HUES48 (cell line): Measurements from ENCODE around the gene ATAD3B.
"Not testable (repeated sequence)": the region's sequence is repeated elsewhere in the genome, so short reads cannot be mapped to it uniquely, and the experiment has no call there.

ENCODE experiments used
- H3K27ac ChIP-seq: one replicate; pipeline ENCODE4 v1.7.0; 2013; ENCODE audit warnings: low read depth, low read length, inconsistent platforms
- H3K27me3 ChIP-seq: 2 replicates; pipeline ENCODE4 v1.6.1; 2013; ENCODE audit warnings: mild to moderate bottlenecking, low read length; ENCODE audit not compliant: control insufficient read depth, insufficient read depth
- H3K36me3 ChIP-seq: 2 replicates; pipeline ENCODE4 v1.6.1; 2013; ENCODE audit warnings: low read length; ENCODE audit not compliant: control insufficient read depth, insufficient read depth
- H3K4me1 ChIP-seq: 2 replicates; pipeline ENCODE4 v1.6.1; 2013; ENCODE audit warnings: mild to moderate bottlenecking, low read length; ENCODE audit not compliant: control insufficient read depth, insufficient read depth
- H3K4me3 ChIP-seq: 2 replicates; pipeline ENCODE4 v1.5.1; 2013; ENCODE audit warnings: mild to moderate bottlenecking, low read depth, low read length
- H3K9ac ChIP-seq: 2 replicates; pipeline ENCODE4 v1.6.1; 2013; ENCODE audit warnings: mild to moderate bottlenecking, low read depth, low read length, moderate library complexity
- H3K9me3 ChIP-seq: 2 replicates; pipeline ENCODE4 v1.6.1; 2013; ENCODE audit warnings: low read length; ENCODE audit not compliant: control insufficient read depth, insufficient read depth

ATAD3B gene

DNA sequence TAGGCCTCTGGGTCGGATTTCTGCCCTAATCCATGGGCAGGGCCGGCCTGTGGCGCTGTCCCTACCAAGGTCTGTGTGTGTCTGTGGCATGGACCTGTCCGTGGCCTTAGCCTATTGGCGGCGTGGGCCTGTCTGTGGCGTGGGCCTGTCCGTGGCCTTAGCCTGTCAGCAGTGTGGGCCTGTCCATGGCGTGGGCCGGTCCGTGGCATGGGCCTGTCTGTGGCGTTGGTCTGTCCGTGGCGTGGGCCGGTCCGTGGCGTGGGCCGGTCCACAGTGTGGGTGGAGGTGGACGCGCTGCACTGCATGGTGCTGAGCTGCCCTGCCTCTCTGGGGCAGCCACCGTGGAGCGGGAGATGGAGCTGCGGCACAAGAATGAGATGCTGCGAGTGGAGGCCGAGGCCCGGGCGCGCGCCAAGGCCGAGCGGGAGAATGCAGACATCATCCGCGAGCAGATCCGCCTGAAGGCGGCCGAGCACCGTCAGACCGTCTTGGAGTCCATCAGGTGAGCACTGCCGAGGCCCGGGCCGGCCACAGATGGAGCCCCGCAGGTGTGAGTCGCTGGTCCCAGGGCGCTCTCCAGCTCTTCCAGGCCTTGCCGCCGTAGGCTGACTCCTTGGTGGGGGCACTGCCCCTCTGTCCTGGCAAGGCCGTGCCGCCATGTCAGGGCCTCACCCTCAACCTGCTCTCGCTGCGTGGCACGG is 48.4 kb downstream of the ATAD3B start:
- not testable (repeated sequence) for H3K4me3 ChIP-seq, H3K9ac ChIP-seq, H3K4me1 ChIP-seq, H3K9me3 ChIP-seq, H3K27me3 ChIP-seq, H3K27ac ChIP-seq
- H3K36me3 ChIP-seq = peaks cover 40% of the 10 kb centered on the region

DNA sequence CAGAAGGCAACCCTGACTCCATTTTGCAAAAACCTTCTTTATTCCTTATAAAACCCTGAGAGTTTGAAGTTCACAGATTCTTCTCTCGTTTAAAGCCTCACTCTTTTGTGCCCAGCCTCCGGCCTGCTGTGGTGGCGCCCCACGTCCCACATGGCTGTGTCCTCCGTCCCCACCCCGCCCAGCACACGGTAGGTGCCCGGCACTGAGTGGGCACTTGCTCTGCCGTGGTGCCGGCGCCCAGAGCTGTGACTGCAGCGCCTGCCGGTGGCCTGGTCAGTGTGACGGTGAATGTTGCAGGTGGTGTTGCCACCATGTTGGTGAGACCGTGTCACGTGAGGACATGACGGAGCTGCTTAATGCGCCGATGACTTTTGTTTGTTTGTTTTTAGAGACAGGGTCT is 49.8 kb downstream of the ATAD3B start:
- Histone ChIP-seq H3K36me3 (peaks cover 43% of the 10 kb centered on the region), H3K4me3 (no peak overlapping the region)

DNA sequence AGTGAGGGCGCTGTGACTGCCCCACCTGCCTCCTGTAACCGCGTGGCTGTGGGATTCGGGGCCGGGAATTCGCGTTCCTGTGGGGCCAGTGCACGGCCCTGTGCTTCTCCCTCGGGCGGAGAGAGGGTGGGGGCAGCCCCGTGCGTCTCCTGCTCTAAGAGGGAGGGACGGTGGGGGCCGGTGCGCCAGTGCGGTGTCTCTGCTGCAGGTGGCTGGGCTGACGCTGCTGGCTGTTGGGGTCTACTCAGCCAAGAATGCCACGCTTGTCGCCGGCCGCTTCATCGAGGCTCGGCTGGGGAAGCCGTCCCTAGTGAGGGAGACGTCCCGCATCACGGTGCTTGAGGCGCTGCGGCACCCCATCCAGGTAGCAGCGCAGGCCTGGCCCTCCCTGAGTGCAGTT is 51.0 kb downstream of the ATAD3B start:
- not testable (repeated sequence) for H3K9me3 ChIP-seq, H3K4me1 ChIP-seq, H3K4me3 ChIP-seq, H3K27ac ChIP-seq, H3K27me3 ChIP-seq, H3K9ac ChIP-seq
- peaks cover 42% of the 10 kb centered on the region for H3K36me3 ChIP-seq

More for the DNA sequence above, 49.8 kb downstream of the ATAD3B start:
- Histone ChIP-seq H3K9ac (no peak overlapping the region), H3K27ac (no peak overlapping the region), H3K9me3 (no peaks in the 10 kb centered on the region), H3K4me1 (no peaks in the 10 kb centered on the region), H3K27me3 (no peaks in the 10 kb centered on the region)

- H3K4me3 ChIP-seq, H3K27me3 ChIP-seq, H3K9me3 ChIP-seq, H3K4me1 ChIP-seq, H3K9ac ChIP-seq, H3K27ac ChIP-seq: not testable (repeated sequence)
- H3K36me3 ChIP-seq = peaks cover 41% of the 10 kb centered on the region
These were observed 51.7 kb downstream of the ATAD3B start for GRCh38 chr1:1523226-1523625.

DNA sequence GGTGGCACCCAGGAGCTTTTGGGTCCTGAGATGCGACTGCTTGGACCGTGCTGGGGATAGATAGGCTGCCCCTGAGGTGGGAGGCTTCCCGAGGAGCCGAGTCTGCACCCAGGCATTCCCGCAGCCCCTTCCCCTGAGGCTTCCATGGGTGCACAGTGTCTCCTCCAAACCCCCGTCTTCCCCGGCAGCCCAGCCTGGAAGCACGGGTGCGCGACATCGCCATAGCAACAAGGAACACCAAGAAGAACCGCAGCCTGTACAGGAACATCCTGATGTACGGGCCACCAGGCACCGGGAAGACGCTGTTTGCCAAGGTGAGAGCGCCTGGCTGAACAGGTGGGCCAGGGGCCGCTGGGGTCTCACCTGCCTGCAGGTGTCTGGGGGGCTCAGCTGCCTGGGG is 52.1 kb downstream of the ATAD3B start:
- not testable (repeated sequence) for H3K27ac ChIP-seq, H3K4me3 ChIP-seq, H3K9me3 ChIP-seq, H3K4me1 ChIP-seq, H3K27me3 ChIP-seq, H3K9ac ChIP-seq
- H3K36me3 ChIP-seq = peaks cover 43% of the 10 kb centered on the region

DNA sequence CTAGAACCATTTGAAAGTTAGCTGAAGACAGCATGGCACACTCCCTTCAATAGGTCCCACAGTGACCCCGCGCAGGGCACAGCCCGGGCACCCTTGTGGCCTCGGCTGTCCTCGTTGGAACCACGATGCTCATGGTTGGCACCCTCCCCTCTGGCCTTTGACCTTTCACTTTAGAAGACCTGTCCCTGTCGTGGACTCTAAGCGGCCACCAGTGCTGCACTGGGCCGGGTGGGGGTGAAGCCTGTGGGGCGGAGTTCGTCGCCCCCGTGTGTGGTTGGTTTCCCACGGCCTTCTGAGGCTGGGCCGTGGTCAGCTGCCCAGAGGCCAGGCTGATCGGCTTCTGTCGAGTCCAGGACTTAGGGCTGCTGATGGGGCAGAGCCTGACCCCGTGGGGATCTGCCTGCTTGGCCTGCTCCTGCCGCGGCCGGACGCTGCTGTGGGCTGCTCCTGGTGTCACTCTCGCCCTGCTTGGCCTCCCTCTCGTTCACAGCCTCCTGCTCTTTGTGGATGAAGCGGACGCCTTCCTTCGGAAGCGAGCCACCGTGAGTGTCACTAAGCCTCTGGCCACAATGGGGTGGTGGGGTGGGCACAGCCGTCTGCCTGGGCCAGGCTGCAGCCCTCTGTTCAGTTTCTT is 53.3 kb downstream of the ATAD3B start:
- H3K27ac ChIP-seq, H3K9ac ChIP-seq, H3K27me3 ChIP-seq, H3K9me3 ChIP-seq, H3K4me1 ChIP-seq, H3K4me3 ChIP-seq: not testable (repeated sequence)
- peaks cover 55% of the 10 kb centered on the region for H3K36me3 ChIP-seq

GRCh38 chr1:1526476-1526875 is 54.9 kb downstream of the ATAD3B start:
- H3K9me3 ChIP-seq, H3K4me1 ChIP-seq, H3K9ac ChIP-seq, H3K27ac ChIP-seq, H3K27me3 ChIP-seq, H3K4me3 ChIP-seq: not testable (repeated sequence)
- peaks cover 46% of the 10 kb centered on the region for H3K36me3 ChIP-seq

- no peak overlapping the region for H3K9ac ChIP-seq
- H3K27ac ChIP-seq = no peak overlapping the region
- H3K4me1 ChIP-seq = no peaks in the 10 kb centered on the region
- H3K9me3 ChIP-seq = no peaks in the 10 kb centered on the region; the same call in 1 of the 2 replicates
- no peaks in the 10 kb centered on the region for H3K27me3 ChIP-seq
- H3K4me3 ChIP-seq = no peak overlapping the region
- peaks cover 41% of the 10 kb centered on the region for H3K36me3 ChIP-seq
These were observed 55.7 kb downstream of the ATAD3B start for GRCh38 chr1:1527092-1527816.

DNA sequence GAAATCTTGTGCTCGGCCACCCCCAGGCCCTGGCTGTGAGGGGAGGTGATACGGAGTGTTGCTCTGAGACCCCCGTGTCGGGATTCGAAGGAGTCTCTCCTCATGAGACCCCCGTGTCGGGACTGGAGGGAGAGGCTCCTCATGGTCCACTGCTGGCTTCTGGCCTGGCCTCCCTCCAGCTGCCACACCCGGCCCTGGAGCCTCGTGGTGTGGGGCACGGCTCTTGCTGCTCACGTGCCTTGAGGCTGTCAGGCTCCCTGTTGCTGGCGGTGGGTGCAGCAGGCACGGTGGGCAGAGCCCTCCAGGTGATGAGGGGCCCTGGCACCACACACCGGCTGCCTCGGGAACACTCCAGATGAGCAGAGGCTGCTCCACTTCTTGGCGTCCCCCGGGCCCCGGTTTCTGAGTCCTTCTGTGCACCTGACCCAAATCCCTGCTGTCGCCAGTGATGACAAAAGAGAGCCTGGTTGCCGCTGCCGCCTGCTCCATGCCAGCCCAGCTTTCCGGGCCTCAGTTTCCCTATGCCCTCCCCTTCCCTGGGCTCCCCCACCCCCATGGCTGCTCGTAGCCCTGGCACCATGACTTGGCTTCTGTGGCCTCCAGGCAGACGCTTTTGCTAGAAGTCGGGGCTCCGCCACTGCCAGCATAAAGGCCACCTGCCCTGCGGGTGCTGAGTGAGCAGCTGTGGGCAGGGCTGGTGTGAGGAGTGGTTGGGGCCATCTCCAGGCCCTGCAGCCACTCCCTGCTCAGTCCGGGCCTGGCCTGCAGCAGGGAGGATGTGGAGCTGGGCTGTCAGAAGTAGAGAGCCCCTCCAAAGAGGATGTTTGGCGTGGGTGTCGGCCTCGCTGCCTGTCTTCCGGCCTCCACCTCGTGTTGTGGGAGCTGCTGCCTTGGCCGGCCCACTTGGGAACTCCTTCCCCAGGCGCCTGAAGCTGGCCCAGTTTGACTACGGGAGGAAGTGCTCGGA is 57.0 kb downstream of the ATAD3B start:
- no peak overlapping the region for H3K4me3 ChIP-seq
- no peak overlapping the region for H3K27ac ChIP-seq
- no peaks in the 10 kb centered on the region; the same call in 1 of the 2 replicates for H3K9me3 ChIP-seq
- H3K4me1 ChIP-seq = no peaks in the 10 kb centered on the region
- H3K9ac ChIP-seq = no peak overlapping the region
- peaks cover 41% of the 10 kb centered on the region for H3K36me3 ChIP-seq
- no peaks in the 10 kb centered on the region for H3K27me3 ChIP-seq

- H3K27me3 ChIP-seq = no peaks in the 10 kb centered on the region
- no peak overlapping the region for H3K27ac ChIP-seq
- no peaks in the 10 kb centered on the region for H3K4me1 ChIP-seq
- no peak overlapping the region for H3K9ac ChIP-seq
- H3K4me3 ChIP-seq = no peak overlapping the region
- peaks cover 41% of the 10 kb centered on the region for H3K36me3 ChIP-seq
- H3K9me3 ChIP-seq = no peaks in the 10 kb centered on the region; the same call in 1 of the 2 replicates
These were observed 57.8 kb downstream of the ATAD3B start for GRCh38 chr1:1529321-1529720.
